K562 (cell line): ENCODE data around the gene SLC6A9. TPM values are rescaled to one million over a fixed set of nuclear protein-coding genes. Genes with fewer than 3 reads are reported as not detected.

Experiments used
- ADNP ChIP-seq: fragments of 200-800 bp; sonication (Bioruptor generic); IDR thresholded peaks from 2 replicates; pipeline ENCODE4 v1.6.1; 2016; ENCODE audit warnings: missing genetic modification characterization, missing compliant biosample characterization
- ATF1 ChIP-seq, 2 experiments: fragments of 450-650 bp in 1 of 2; IDR thresholded peaks; 2 replicates each; pipeline ENCODE4 v1.6.1; 2016; ENCODE audit warnings: missing compliant biosample characterization in 1 of 2, missing genetic modification characterization in 1 of 2
- BCLAF1 ChIP-seq, 2 experiments: fragments of 450-650 bp in 1 of 2; IDR thresholded peaks; 2 replicates each; pipeline ENCODE4 v1.6.1; 2011 to 2017; ENCODE audit warnings: low read depth in 2 of 2, antibody characterized with exemption in 1 of 2, borderline replicate concordance in 1 of 2, low read length in 1 of 2, mild to moderate bottlenecking in 1 of 2, mixed read lengths in 1 of 2; ENCODE audit not compliant: control insufficient read depth in 1 of 2
- CBFA2T3 ChIP-seq: fragments of 450-650 bp; IDR thresholded peaks from 2 replicates; pipeline ENCODE4 v1.6.1; 2017
- CEBPB ChIP-seq: fragments of 450-650 bp; IDR thresholded peaks from 2 replicates; pipeline ENCODE4 v1.6.1; 2016; ENCODE audit warnings: missing genetic modification characterization, missing compliant biosample characterization
- E2F3 ChIP-seq: fragments of 250-450 bp; sonication (Bioruptor Pico); IDR thresholded peaks from 2 replicates; pipeline ENCODE4 v1.4.0; 2020; ENCODE audit warnings: mild to moderate bottlenecking
- E2F6 ChIP-seq, 2 experiments: IDR thresholded peaks; 2 replicates each; pipeline ENCODE4 v1.6.1; 2011; ENCODE audit warnings: borderline replicate concordance in 1 of 2, control low read depth in 1 of 2, low read depth in 1 of 2, low read length in 1 of 2, mild to moderate bottlenecking in 1 of 2, mixed read lengths in 1 of 2, moderate library complexity in 1 of 2; ENCODE audit not compliant: insufficient read depth in 1 of 2, insufficient read length in 1 of 2, poor library complexity in 1 of 2, severe bottlenecking in 1 of 2; ENCODE audit errors: extremely low read depth in 1 of 2
- HINFP ChIP-seq: fragments of 450-650 bp; conservative IDR thresholded peaks from 2 replicates; pipeline ENCODE4 v1.6.1; 2016; ENCODE audit warnings: missing genetic modification characterization, low read depth, mild to moderate bottlenecking, control low read depth, missing compliant biosample characterization
- NFIC ChIP-seq: fragments of 450-650 bp; IDR thresholded peaks from 2 replicates; pipeline ENCODE4 v1.6.1; 2017; ENCODE audit warnings: mild to moderate bottlenecking, inconsistent platforms
- NR2F6 ChIP-seq: fragments of 450-650 bp; formaldehyde crosslinking; IDR thresholded peaks from 2 replicates; pipeline ENCODE4 v1.4.0; 2020; ENCODE audit warnings: mild to moderate bottlenecking
- PCBP2 ChIP-seq: fragments of 200-400 bp; formaldehyde crosslinking; IDR thresholded peaks from 2 replicates; pipeline ENCODE4 v1.6.1; 2018; ENCODE audit warnings: low read length, low read depth, mild to moderate bottlenecking, moderate library complexity; ENCODE audit not compliant: poor library complexity, severe bottlenecking
- POLR3A ChIP-seq: IDR thresholded peaks from 2 replicates; pipeline ENCODE4 v1.6.1; 2011; ENCODE audit warnings: borderline replicate concordance, mild to moderate bottlenecking, moderate library complexity; ENCODE audit not compliant: insufficient read length, insufficient read depth; ENCODE audit errors: extremely low read depth
- RBM14 ChIP-seq: fragments of 200-400 bp; formaldehyde crosslinking; IDR thresholded peaks from 2 replicates; pipeline ENCODE4 v1.6.1; 2018; ENCODE audit warnings: low read depth, mild to moderate bottlenecking, low read length, moderate library complexity, borderline replicate concordance; ENCODE audit not compliant: insufficient read depth
- RBM15 ChIP-seq: fragments of 200-400 bp; formaldehyde crosslinking; IDR thresholded peaks from 2 replicates; pipeline ENCODE4 v1.6.1; 2018; ENCODE audit warnings: mild to moderate bottlenecking, low read length, moderate library complexity; ENCODE audit not compliant: insufficient read depth
- SAFB ChIP-seq: fragments of 200-400 bp; formaldehyde crosslinking; IDR thresholded peaks from 2 replicates; pipeline ENCODE4 v1.6.1; 2017; ENCODE audit warnings: low read depth, low read length, borderline replicate concordance
- SMAD4 ChIP-seq: fragments of 250-450 bp; sonication (Bioruptor Pico); conservative IDR thresholded peaks from 2 replicates; pipeline ENCODE4 v1.8.0; 2021; ENCODE audit warnings: inconsistent platforms, mild to moderate bottlenecking, moderate library complexity
- SP1 ChIP-seq: sonication (generic); formaldehyde crosslinking; IDR thresholded peaks from 2 replicates; pipeline ENCODE4 v1.8.1; 2022; ENCODE audit warnings: mild to moderate bottlenecking, missing genetic modification reagents
- STAT5A ChIP-seq: IDR thresholded peaks from 2 replicates; pipeline ENCODE4 v1.6.1; 2012; ENCODE audit warnings: low read length, inconsistent platforms, borderline replicate concordance
- ZNF24 ChIP-seq: fragments of 450-650 bp; IDR thresholded peaks from 2 replicates; pipeline ENCODE4 v1.6.1; 2016
- ZNF511 ChIP-seq: sonication (generic); formaldehyde crosslinking; IDR thresholded peaks from 2 replicates; pipeline ENCODE4 v1.8.0; 2022; ENCODE audit warnings: mild to moderate bottlenecking, missing genetic modification reagents
- polyA plus RNA-seq, 8 experiments: library from polyadenylated mRNA; depleted of rRNA in 4 of 8; stranded (reverse) in 5 of 8; unstranded in 3 of 8; fragments of >200 nt; fragmentation: Nextera tagmentation in 2 of 8; fragmentation: Illumina TruSeq in 1 of 8; extraction: Ambion mirVana in 2 of 8; extraction: Trizol in 1 of 8; gene quantifications; 2 replicates each; pipeline versions ENCODE4 v1.2.1 to v1.2.3, GENCODE V29; 2011 to 2014; ENCODE audit warnings: inconsistent platforms in 1 of 8, missing spikeins in 1 of 8
- total RNA-seq, 7 experiments: library from RNA; depleted of rRNA in 6 of 7; stranded (reverse); fragments of >200 nt in 6 of 7; fragmentation: Illumina TruSeq in 2 of 7; extraction: Trizol in 2 of 7; gene quantifications; 2 replicates each; pipeline versions ENCODE4 v1.2.1 to v1.2.3, GENCODE V29; 2011 to 2021; ENCODE audit warnings: low replicate concordance in 1 of 7

The SLC6A9 gene
- total and polyA plus RNA-seq, 9 of the 15 experiments (the other 6 are each of a cell fraction or from before 2014, with no cell fraction given): 0.17 to 18.7 (median 2.9) TPM

GRCh38 chr1:43974443-43975248, 56.6 kb downstream of the SLC6A9 start, which contains the start of gene ATP6V0B (continued):
- TF ChIP-seq SAFB: 0 out of 2 replicates have a peak, but pooled peaks have one; percentile 48
- peak; percentile 93 for TF ChIP-seq ATF1 (CRISPR knock-in tag; IDR thresholded peaks at IDR 0.05)
- peak; percentile 98 for TF ChIP-seq ATF1 (tag; IDR thresholded peaks at IDR 0.05)
- TF ChIP-seq SP1 (CRISPR knock-in tag): peak; percentile 94
- peak; percentile 71 for TF ChIP-seq ZNF511 (CRISPR knock-in tag)
- TF ChIP-seq PCBP2: no peak
- TF ChIP-seq HINFP (tag): no peak
- peak; percentile 6; the same call in 1 of the 2 replicates for TF ChIP-seq NFIC
- no peak for TF ChIP-seq RBM15
- no peak for TF ChIP-seq CEBPB (tag)
- TF ChIP-seq SMAD4 (CRISPR knock-in tag): peak; percentile 75
- TF ChIP-seq E2F6 (IDR thresholded peaks at IDR 0.05; ENCODE audit: borderline replicate concordance in 1 of 2, extremely low read depth in 1 of 2, insufficient read depth in 1 of 2, insufficient read length in 1 of 2, low read depth in 1 of 2, low read length in 1 of 2, poor library complexity in 1 of 2, severe bottlenecking in 1 of 2): peak; percentile 94 to 96
- TF ChIP-seq ADNP (tag): no peak
- 0 out of 2 replicates have a peak, but pooled peaks have one; percentile 45 for TF ChIP-seq ZNF24
- TF ChIP-seq STAT5A: no peak; the same call in 1 of the 2 replicates
- TF ChIP-seq POLR3A: no peak
- TF ChIP-seq RBM14: 0 out of 2 replicates have a peak, but pooled peaks have one; percentile 43
- TF ChIP-seq BCLAF1 (IDR thresholded peaks at IDR 0.05; ENCODE audit: borderline replicate concordance in 1 of 2, control insufficient read depth in 1 of 2, low read depth in 2 of 2, low read length in 1 of 2): no peak
- TF ChIP-seq NR2F6 (CRISPR knock-in tag): 0 out of 2 replicates have a peak, but pooled peaks have one; percentile 45
- TF ChIP-seq E2F3 (CRISPR knock-in tag): peak; percentile 79
- no peak for TF ChIP-seq CBFA2T3
